Heart left ventricle (tissue), 13 donors: ENCODE measurements around the gene SLC25A21.

Experiments used
- CTCF ChIP-seq, 12 donors: fragments of 200-600 bp; sonication (generic) in 4 of 12; IDR thresholded peaks; one replicate each; pipeline versions ENCODE4 v1.5.0 to v1.8.0; 2018 to 2022; ENCODE audit warnings: antibody characterized with exemption in 12 of 12, mild to moderate bottlenecking in 5 of 12
- POLR2A ChIP-seq, 2 donors: fragments of 450-650 bp; IDR thresholded peaks; one replicate each; pipeline ENCODE4 v1.6.1; 2017; ENCODE audit warnings: antibody characterized with exemption in 2 of 2, mild to moderate bottlenecking in 2 of 2, moderate library complexity in 2 of 2
- donor health status: ischemic (EF 13 %, LVEDD 7.1; RV severe dilation, severe dysfunction).
- donor health status: DM: no; HTN: yes; CAD: no.
- donor health status: DM: no; HTN: no; CAD: no.
- donor health status: ischemic (EF 25% LVEDD 6.9; RV normal size, moderate dysfunction).
- donor health status: ischemic (EF 25% LVEDD 5.7; RV mildly dilated, moderate dysfunction).
- donor health status: ischemic (EF 35%, LVEDD 5.7; RV mildly dilated, moderate dysfunction).
- donor health status: nonischemic (EF 11% LVEDD 7.7; RV severe dilation, severe dysfunction).
- donor health status: DM: yes; HTN: yes; CAD: no.
- donor health status: PGD.
- donor health status: ischemic (EF 29% LVEDD 5.4; RV normal size, mild dysfunction).
- donor health status: nonischemic (EF 23%, LVEDD 6.1; RV moderate dilation, normal function).

- TF ChIP-seq POLR2A (IDR thresholded peaks at IDR 0.05) (no peak), CTCF (IDR thresholded peaks at IDR 0.05) (no peak)
These were observed 111.7 kb downstream of the SLC25A21 start for GRCh38 chr14:37060496-37061260.
